GM23338 (cell line): ENCODE results near the gene HCN3. TPM values are rescaled to one million over a fixed set of nuclear protein-coding genes. Genes with fewer than 3 reads are reported as not detected.

Experiments
- ATAC-seq: fragments of 200-7000 bp; cut with Tn5 transposase; 3 replicates; pipeline ENCODE4 v1.9.1; 2020
- DNase-seq: peaks from one replicate; pipeline ENCODE4 v3.0.0-alpha.2; 2015; ENCODE audit warnings: low spot score
- H2AFZ ChIP-seq: fragments of 200-600 bp; sonication (generic); 2 replicates; pipeline ENCODE4 v1.8.0; 2016; ENCODE audit warnings: antibody characterized with exemption, mild to moderate bottlenecking, moderate library complexity
- H3F3A ChIP-seq: fragments of 200-600 bp; sonication (generic); replicated peaks from 2 replicates; pipeline ENCODE4 v1.8.0; 2017; ENCODE audit warnings: antibody characterized with exemption, mixed run types, low read depth
- H3K27ac ChIP-seq: fragments of 200-600 bp; sonication (generic); 2 replicates; pipeline ENCODE4 v1.6.1; 2016; ENCODE audit warnings: low read depth
- H3K27me3 ChIP-seq: fragments of 200-600 bp; sonication (generic); 2 replicates; pipeline ENCODE4 v1.8.0; 2016; ENCODE audit warnings: mild to moderate bottlenecking, mixed run types, moderate library complexity; ENCODE audit not compliant: insufficient read depth
- H3K36me3 ChIP-seq: fragments of 200-600 bp; sonication (generic); 2 replicates; pipeline ENCODE4 v1.8.0; 2016; ENCODE audit warnings: mild to moderate bottlenecking; ENCODE audit not compliant: insufficient read depth
- H3K4me1 ChIP-seq: fragments of 200-600 bp; sonication (generic); 2 replicates; pipeline ENCODE4 v1.8.0; 2016; ENCODE audit warnings: mild to moderate bottlenecking, moderate library complexity; ENCODE audit not compliant: insufficient read depth
- H3K4me2 ChIP-seq: fragments of 200-600 bp; sonication (generic); 2 replicates; pipeline ENCODE4 v1.7.1; 2017; ENCODE audit warnings: mixed run types
- H3K4me3 ChIP-seq: fragments of 200-600 bp; sonication (generic); 2 replicates; pipeline ENCODE4 v1.6.1; 2016; ENCODE audit warnings: mixed run types
- H3K79me2 ChIP-seq: fragments of 200-600 bp; sonication (generic); replicated peaks from 2 replicates; pipeline ENCODE4 v1.8.0; 2017; ENCODE audit warnings: mild to moderate bottlenecking; ENCODE audit not compliant: insufficient read depth
- H3K9me2 ChIP-seq: fragments of 200-600 bp; sonication (generic); 2 replicates; pipeline ENCODE4 v1.8.0; 2017; ENCODE audit not compliant: insufficient read depth
- H4K20me1 ChIP-seq: fragments of 200-600 bp; sonication (generic); replicated peaks from 2 replicates; pipeline ENCODE4 v1.8.0; 2017; ENCODE audit warnings: mild to moderate bottlenecking; ENCODE audit not compliant: insufficient read depth
- H3K27ac Mint-ChIP-seq: 2 replicates; pipeline ENCODE4 v1.8.0; 2020; ENCODE audit warnings: inconsistent platforms, mild to moderate bottlenecking, moderate library complexity, mixed read lengths
- H3K27me3 Mint-ChIP-seq: 3 replicates; pipeline ENCODE4 v1.8.0; 2022; ENCODE audit warnings: low read depth, mild to moderate bottlenecking, moderate library complexity, mixed read lengths, inconsistent platforms; ENCODE audit not compliant: insufficient read depth, poor library complexity
- H3K36me3 Mint-ChIP-seq: 3 replicates; pipeline ENCODE4 v1.8.0; 2021; ENCODE audit warnings: low read depth, mild to moderate bottlenecking, inconsistent platforms, moderate library complexity, mixed read lengths
- H3K4me1 Mint-ChIP-seq: 3 replicates; pipeline ENCODE4 v1.8.0; 2020; ENCODE audit warnings: mild to moderate bottlenecking, inconsistent platforms, mixed read lengths
- H3K4me3 Mint-ChIP-seq: 3 replicates; pipeline ENCODE4 v1.8.0; 2021; ENCODE audit warnings: moderate library complexity, mild to moderate bottlenecking, inconsistent platforms, mixed read lengths
- H3K9me3 Mint-ChIP-seq: 3 replicates; pipeline ENCODE4 v1.8.0; 2020; ENCODE audit warnings: moderate library complexity, mild to moderate bottlenecking, inconsistent platforms, mixed read lengths
- CREB1 ChIP-seq: fragments of 250-450 bp; sonication (Bioruptor Pico); IDR thresholded peaks from 2 replicates; pipeline ENCODE4 v1.5.0; 2020; ENCODE audit warnings: low read depth, mild to moderate bottlenecking, moderate library complexity
- EZH2 ChIP-seq: fragments of 200-600 bp; sonication (generic); IDR thresholded peaks from one replicate; pipeline ENCODE4 v1.8.0; 2017; ENCODE audit warnings: antibody characterized with exemption, mild to moderate bottlenecking, low read depth; ENCODE audit not compliant: unreplicated experiment
- EZH2phosphoT487 ChIP-seq: fragments of 200-600 bp; sonication (generic); IDR thresholded peaks from one replicate; pipeline ENCODE4 v1.8.1; 2018; ENCODE audit warnings: antibody characterized with exemption; ENCODE audit not compliant: unreplicated experiment
- JUNB ChIP-seq: IDR thresholded peaks from one replicate; pipeline ENCODE4 v1.6.1; 2016; ENCODE audit warnings: antibody characterized with exemption; ENCODE audit not compliant: unreplicated experiment
- NANOG ChIP-seq: IDR thresholded peaks from 2 replicates; pipeline ENCODE4 v1.6.1; 2016; ENCODE audit warnings: antibody characterized with exemption, borderline replicate concordance
- POLR2AphosphoS5 ChIP-seq: IDR thresholded peaks from 2 replicates; pipeline ENCODE4 v1.6.1; 2016; ENCODE audit warnings: antibody characterized with exemption, low read depth
- STAT1 ChIP-seq: IDR thresholded peaks from one replicate; pipeline ENCODE4 v1.6.1; 2016; ENCODE audit warnings: antibody characterized with exemption; ENCODE audit not compliant: unreplicated experiment
- ZNF114 ChIP-seq: fragments of 250-450 bp; sonication (Bioruptor Pico); IDR thresholded peaks from 2 replicates; pipeline ENCODE4 v1.5.0; 2020; ENCODE audit warnings: mild to moderate bottlenecking, moderate library complexity
- ZNF331 ChIP-seq: fragments of 250-450 bp; sonication (Bioruptor Pico); IDR thresholded peaks from 2 replicates; pipeline ENCODE4 v1.5.0; 2020; ENCODE audit warnings: low read depth, mild to moderate bottlenecking, moderate library complexity
- polyA plus RNA-seq: library from polyadenylated mRNA; unstranded; fragments of >200 nt; fragmentation: Nextera tagmentation; extraction: Ambion mirVana; gene quantifications from 2 replicates; pipeline ENCODE4 v1.2.1, GENCODE V29; 2016
- total RNA-seq: library from RNA; depleted of rRNA; stranded (reverse); fragments of >200 nt; shearing (Covaris generic); gene quantifications from 2 replicates; pipeline ENCODE4 v1.2.3, GENCODE V29; 2014
- TF ChIP-seq, protein P1 (sequence below): IDR thresholded peaks from 2 replicates; pipeline ENCODE4 v1.6.1; 2016; ENCODE audit warnings: antibody characterized with exemption
- TF ChIP-seq, protein P2 (sequence below), 2 experiments: fragments of 200-600 bp in 1 of 2; sonication (generic) in 1 of 2; conservative IDR thresholded peaks; 2 replicates each; pipeline versions ENCODE4 v1.5.1 to v1.6.1; 2016 to 2017; ENCODE audit warnings: antibody characterized with exemption in 2 of 2, low read depth in 2 of 2, mild to moderate bottlenecking in 2 of 2, moderate library complexity in 1 of 2
- TF ChIP-seq, protein P3 (sequence below): IDR thresholded peaks from one replicate; pipeline ENCODE4 v1.6.1; 2018; ENCODE audit warnings: antibody characterized with exemption; ENCODE audit not compliant: unreplicated experiment

Gene HCN3
- total and polyA plus RNA-seq, 2 experiments from 2014 or later, result 3.4 to 4.9 TPM

DNA sequence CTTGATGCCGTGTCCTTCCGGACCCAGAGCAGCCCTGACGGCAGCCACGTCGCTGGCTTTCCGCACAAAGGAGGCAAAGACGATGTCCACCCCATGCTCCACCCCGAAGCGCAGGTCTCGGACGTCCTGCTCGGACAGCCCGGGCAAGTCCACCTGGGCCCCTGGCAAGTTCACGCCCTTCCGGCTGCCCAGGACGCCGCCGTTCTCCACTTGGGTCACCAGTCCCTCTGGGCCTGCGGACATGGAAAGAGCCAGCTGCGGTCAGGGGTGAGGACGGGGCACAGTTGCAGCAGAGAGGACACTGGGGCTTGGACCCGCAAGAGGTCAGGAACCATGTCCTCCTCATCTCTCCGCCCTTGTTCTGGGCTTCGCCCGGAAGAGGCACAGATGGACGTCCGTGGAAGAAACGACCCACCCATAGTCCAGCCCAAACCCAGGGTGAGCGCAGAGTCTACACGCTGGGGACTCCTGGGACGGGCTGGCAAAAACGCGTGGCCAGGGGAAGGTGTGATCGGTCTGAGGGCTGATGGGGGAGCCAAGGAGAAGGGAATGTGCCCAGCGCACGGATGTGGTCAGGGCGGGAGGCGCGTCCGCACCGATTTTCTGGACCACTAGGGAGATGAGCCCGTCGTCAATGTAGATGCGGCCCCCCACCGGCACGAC, 17.4 kb downstream of the HCN3 start:
- Histone ChIP-seq H3K27me3 (peaks cover 33% of the 10 kb centered on the region), H3K36me3 (no peaks in the 10 kb centered on the region), H3K4me3 (peak overlapping the region; percentile 97), H2AFZ (peak overlapping the region; percentile 98), H3K79me2 (no peaks in the 10 kb centered on the region), H3K27ac (no peak overlapping the region), H3K4me1 (peaks cover 17% of the 10 kb centered on the region), H4K20me1 (no peaks in the 10 kb centered on the region), H3K9me2 (no peaks in the 10 kb centered on the region), H3K4me2 (peak overlapping the region; percentile 98), H3F3A (0 out of 2 replicates have a peak, but pooled peaks cover 11% of the 10 kb centered on the region)
- TF ChIP-seq JUNB (no peak), NANOG (no peak), EZH2 (peak; percentile 44)
- TF ChIP-seq, protein P1, sequence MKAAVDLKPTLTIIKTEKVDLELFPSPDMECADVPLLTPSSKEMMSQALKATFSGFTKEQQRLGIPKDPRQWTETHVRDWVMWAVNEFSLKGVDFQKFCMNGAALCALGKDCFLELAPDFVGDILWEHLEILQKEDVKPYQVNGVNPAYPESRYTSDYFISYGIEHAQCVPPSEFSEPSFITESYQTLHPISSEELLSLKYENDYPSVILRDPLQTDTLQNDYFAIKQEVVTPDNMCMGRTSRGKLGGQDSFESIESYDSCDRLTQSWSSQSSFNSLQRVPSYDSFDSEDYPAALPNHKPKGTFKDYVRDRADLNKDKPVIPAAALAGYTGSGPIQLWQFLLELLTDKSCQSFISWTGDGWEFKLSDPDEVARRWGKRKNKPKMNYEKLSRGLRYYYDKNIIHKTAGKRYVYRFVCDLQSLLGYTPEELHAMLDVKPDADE, result no peak
- TF ChIP-seq, protein P2, sequence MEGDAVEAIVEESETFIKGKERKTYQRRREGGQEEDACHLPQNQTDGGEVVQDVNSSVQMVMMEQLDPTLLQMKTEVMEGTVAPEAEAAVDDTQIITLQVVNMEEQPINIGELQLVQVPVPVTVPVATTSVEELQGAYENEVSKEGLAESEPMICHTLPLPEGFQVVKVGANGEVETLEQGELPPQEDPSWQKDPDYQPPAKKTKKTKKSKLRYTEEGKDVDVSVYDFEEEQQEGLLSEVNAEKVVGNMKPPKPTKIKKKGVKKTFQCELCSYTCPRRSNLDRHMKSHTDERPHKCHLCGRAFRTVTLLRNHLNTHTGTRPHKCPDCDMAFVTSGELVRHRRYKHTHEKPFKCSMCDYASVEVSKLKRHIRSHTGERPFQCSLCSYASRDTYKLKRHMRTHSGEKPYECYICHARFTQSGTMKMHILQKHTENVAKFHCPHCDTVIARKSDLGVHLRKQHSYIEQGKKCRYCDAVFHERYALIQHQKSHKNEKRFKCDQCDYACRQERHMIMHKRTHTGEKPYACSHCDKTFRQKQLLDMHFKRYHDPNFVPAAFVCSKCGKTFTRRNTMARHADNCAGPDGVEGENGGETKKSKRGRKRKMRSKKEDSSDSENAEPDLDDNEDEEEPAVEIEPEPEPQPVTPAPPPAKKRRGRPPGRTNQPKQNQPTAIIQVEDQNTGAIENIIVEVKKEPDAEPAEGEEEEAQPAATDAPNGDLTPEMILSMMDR (conservative IDR thresholded peaks at IDR 0.05; ENCODE audit: low read depth in 2 of 2), result no peak
- Mint-ChIP-seq H3K36me3 (no peaks in the 10 kb centered on the region; the same call in 2 of the 3 replicates), H3K4me3 (peak overlapping the region; percentile 92), H3K9me3 (no peaks in the 10 kb centered on the region), H3K27me3 (peaks cover 33% of the 10 kb centered on the region), H3K27ac (no peak overlapping the region), H3K4me1 (peaks cover 29% of the 10 kb centered on the region)
- ATAC-seq (peak; percentile 65), DNase-seq (peak; percentile 66)

DNA sequence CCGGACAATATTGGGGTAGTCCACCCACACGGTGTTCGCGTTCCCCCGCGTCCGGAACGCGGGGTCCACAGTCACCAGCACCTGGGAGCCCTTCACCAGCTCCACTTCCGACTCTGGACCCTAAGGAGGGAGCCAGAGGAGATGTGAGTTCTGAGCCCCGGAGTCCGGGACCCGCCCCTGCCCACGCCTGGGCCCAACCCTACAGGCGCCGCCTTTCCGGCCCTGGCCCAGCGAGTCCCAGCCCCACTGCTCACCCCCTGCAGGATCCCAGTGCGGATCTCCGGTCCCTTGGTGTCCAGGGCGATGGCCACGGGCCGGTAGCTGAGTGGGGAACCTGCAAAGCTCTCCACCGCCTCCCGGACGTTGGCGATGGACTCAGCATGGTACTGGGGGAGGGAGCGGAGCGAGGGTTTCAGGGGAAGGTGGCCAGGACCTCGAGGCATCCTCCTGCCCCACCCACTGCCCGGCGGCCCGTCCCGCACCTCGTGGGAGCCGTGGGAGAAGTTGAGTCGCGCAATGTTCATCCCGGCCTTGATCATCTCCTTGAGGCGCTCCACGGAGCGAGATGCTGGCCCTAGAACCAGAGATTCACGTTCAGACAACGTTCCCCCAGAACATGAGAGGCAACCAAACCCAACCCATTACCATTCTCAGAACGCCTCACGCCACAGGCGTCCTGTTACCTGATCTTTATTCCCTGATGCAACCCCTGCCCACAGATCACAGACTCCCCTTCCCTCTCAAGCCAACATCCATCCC, 18.1 kb downstream of the HCN3 start:
- TF ChIP-seq EZH2phosphoT487 (no peak), STAT1 (no peak), ZNF331 (CRISPR knock-in tag) (no peak), ZNF114 (CRISPR knock-in tag) (no peak), EZH2 (no peak), POLR2AphosphoS5 (no peak; the same call in 1 of the 2 replicates), CREB1 (no peak)
- TF ChIP-seq, protein P3, sequence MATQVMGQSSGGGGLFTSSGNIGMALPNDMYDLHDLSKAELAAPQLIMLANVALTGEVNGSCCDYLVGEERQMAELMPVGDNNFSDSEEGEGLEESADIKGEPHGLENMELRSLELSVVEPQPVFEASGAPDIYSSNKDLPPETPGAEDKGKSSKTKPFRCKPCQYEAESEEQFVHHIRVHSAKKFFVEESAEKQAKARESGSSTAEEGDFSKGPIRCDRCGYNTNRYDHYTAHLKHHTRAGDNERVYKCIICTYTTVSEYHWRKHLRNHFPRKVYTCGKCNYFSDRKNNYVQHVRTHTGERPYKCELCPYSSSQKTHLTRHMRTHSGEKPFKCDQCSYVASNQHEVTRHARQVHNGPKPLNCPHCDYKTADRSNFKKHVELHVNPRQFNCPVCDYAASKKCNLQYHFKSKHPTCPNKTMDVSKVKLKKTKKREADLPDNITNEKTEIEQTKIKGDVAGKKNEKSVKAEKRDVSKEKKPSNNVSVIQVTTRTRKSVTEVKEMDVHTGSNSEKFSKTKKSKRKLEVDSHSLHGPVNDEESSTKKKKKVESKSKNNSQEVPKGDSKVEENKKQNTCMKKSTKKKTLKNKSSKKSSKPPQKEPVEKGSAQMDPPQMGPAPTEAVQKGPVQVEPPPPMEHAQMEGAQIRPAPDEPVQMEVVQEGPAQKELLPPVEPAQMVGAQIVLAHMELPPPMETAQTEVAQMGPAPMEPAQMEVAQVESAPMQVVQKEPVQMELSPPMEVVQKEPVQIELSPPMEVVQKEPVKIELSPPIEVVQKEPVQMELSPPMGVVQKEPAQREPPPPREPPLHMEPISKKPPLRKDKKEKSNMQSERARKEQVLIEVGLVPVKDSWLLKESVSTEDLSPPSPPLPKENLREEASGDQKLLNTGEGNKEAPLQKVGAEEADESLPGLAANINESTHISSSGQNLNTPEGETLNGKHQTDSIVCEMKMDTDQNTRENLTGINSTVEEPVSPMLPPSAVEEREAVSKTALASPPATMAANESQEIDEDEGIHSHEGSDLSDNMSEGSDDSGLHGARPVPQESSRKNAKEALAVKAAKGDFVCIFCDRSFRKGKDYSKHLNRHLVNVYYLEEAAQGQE, result no peak
- TF ChIP-seq, protein P2 (conservative IDR thresholded peaks at IDR 0.05; ENCODE audit: low read depth in 2 of 2), result no peak
- TF ChIP-seq, protein P1, result no peak
- Histone ChIP-seq H4K20me1 (no peaks in the 10 kb centered on the region), H3K4me1 (peaks cover 17% of the 10 kb centered on the region), H3K36me3 (no peaks in the 10 kb centered on the region), H3K4me2 (peak overlapping the region; percentile 98), H3F3A (0 out of 2 replicates have a peak, but pooled peaks cover 11% of the 10 kb centered on the region), H3K9me2 (no peaks in the 10 kb centered on the region), H3K79me2 (no peaks in the 10 kb centered on the region), H3K27ac (no peak overlapping the region), H3K27me3 (peaks cover 33% of the 10 kb centered on the region), H3K4me3 (peak overlapping the region; percentile 97), H2AFZ (peak overlapping the region; percentile 98)
- peaks cover 31% of the 10 kb centered on the region for H3K27me3 Mint-ChIP-seq
- H3K4me3 Mint-ChIP-seq, result peak overlapping the region; percentile 92
- ATAC-seq, result peak; percentile 83
- peak; percentile 80 for DNase-seq
- no peak overlapping the region for H3K27ac Mint-ChIP-seq
- H3K4me1 Mint-ChIP-seq, result peaks cover 29% of the 10 kb centered on the region
- H3K36me3 Mint-ChIP-seq, result no peaks in the 10 kb centered on the region; the same call in 2 of the 3 replicates
- no peaks in the 10 kb centered on the region for H3K9me3 Mint-ChIP-seq
